HCT116 (cell line): ENCODE measurements around the gene PDE7B. TPM values are rescaled to one million over a fixed set of nuclear protein-coding genes. Genes with fewer than 3 reads are reported as not detected.

Source experiments
- ATAC-seq: fragments of 200-7000 bp; cut with Tn5 transposase; 2 replicates; pipeline ENCODE4 v1.9.1; 2020; ENCODE audit warnings: mild to moderate bottlenecking, moderate library complexity
- BruUV-seq: library from RNA; stranded (reverse); fragments of 400-500 nt; replicated peaks from 2 replicates; lab custom pipeline; 2021; lab: Mats Ljungman, UMichigan
- CTCF ChIA-PET: fragments of 300-600 bp; sonication (Branson Sonifier 250); formaldehyde crosslinking; loops from one replicate; lab custom pipeline; 2021; ENCODE audit warnings: antibody characterized with exemption; lab: Charles Lee
- POLR2A ChIA-PET: fragments of 300-600, 350-600 bp; sonication (Branson Sonifier 250); formaldehyde crosslinking; loops from one replicate; lab custom pipeline; 2021; ENCODE audit warnings: antibody characterized with exemption; lab: Charles Lee
- RAD21 ChIA-PET, 2 experiments: fragments of 300-600 bp; sonication (Branson Sonifier 250); formaldehyde crosslinking; loops; one replicate each; lab custom pipeline; 2023; ENCODE audit warnings: low total read pairs in 2 of 2; ENCODE audit not compliant: uncharacterized antibody in 2 of 2, unreplicated experiment in 2 of 2, low non-redundant PET in 1 of 2; lab: Charles Lee
- DNase-seq: peaks from one replicate; pipeline ENCODE4 v3.0.0-alpha.2; 2010; ENCODE audit warnings: low read depth, low spot score
- H2AFZ ChIP-seq: fragments of 200-600 bp; shearing (Covaris generic), sonication (generic); 2 replicates; pipeline ENCODE4 v1.6.1; 2017; ENCODE audit warnings: low read depth, mixed run types, mixed read lengths, antibody characterized with exemption, low read length; ENCODE audit not compliant: poor library complexity, severe bottlenecking
- H3K27ac ChIP-seq: 2 replicates; pipeline ENCODE4 v1.5.1; 2012; ENCODE audit warnings: low read depth, low read length
- H3K27me3 ChIP-seq: fragments of 200-600 bp; sonication (generic); 2 replicates; pipeline ENCODE4 v1.6.1; 2016; ENCODE audit warnings: mixed run types, low read length, mixed read lengths; ENCODE audit not compliant: insufficient read depth
- H3K36me3 ChIP-seq, 2 experiments: fragments of 200-500 bp in 1 of 2; fragments of 200-600 bp in 1 of 2; sonication (Bioruptor generic) in 1 of 2; sonication (generic) in 1 of 2; 2 replicates each; pipeline versions ENCODE4 v1.5.1 to v1.6.1; 2014 to 2016; ENCODE audit warnings: low read length in 2 of 2, inconsistent platforms in 1 of 2, mixed read lengths in 1 of 2, mixed run types in 1 of 2; ENCODE audit not compliant: insufficient read depth in 2 of 2, control insufficient read depth in 1 of 2
- H3K4me1 ChIP-seq, 2 experiments: fragments of 200-600 bp in 1 of 2; sonication (generic) in 1 of 2; 2 replicates each; pipeline versions ENCODE4 v1.5.1 to v1.6.1; 2012 to 2017; ENCODE audit warnings: low read length in 2 of 2, inconsistent platforms in 1 of 2, mild to moderate bottlenecking in 1 of 2, mixed read lengths in 1 of 2, mixed run types in 1 of 2, moderate library complexity in 1 of 2; ENCODE audit not compliant: insufficient read depth in 2 of 2, control insufficient read depth in 1 of 2
- H3K4me2 ChIP-seq: fragments of 200-600 bp; sonication (generic); 2 replicates; pipeline ENCODE4 v1.6.1; 2017; ENCODE audit warnings: mixed run types, low read length, mixed read lengths
- H3K4me3 ChIP-seq, 2 experiments: fragments of 200-600 bp in 1 of 2; sonication (generic) in 1 of 2; replicated peaks in 1 of 2; 2 replicates each; pipeline ENCODE4 v1.5.1; 2011 to 2016; ENCODE audit warnings: low read length in 2 of 2, control low read depth in 1 of 2, low read depth in 1 of 2, mild to moderate bottlenecking in 1 of 2, mixed read lengths in 1 of 2, mixed run types in 1 of 2
- H3K79me2 ChIP-seq: fragments of 200-600 bp; sonication (generic); 2 replicates; pipeline ENCODE4 v1.6.1; 2017; ENCODE audit warnings: mild to moderate bottlenecking, mixed run types, low read length, moderate library complexity, mixed read lengths; ENCODE audit not compliant: insufficient read depth
- H3K9ac ChIP-seq: fragments of 200-600 bp; sonication (generic); 2 replicates; pipeline ENCODE4 v1.6.1; 2016; ENCODE audit warnings: low read length, mixed read lengths
- H3K9me2 ChIP-seq: fragments of 200-600 bp; sonication (generic), shearing (Covaris generic); 2 replicates; pipeline ENCODE4 v1.6.1; 2017; ENCODE audit warnings: mixed run types, mild to moderate bottlenecking, moderate library complexity; ENCODE audit not compliant: insufficient read depth
- H3K9me3 ChIP-seq, 2 experiments: fragments of 200-500 bp in 1 of 2; fragments of 200-600 bp in 1 of 2; sonication (Bioruptor generic) in 1 of 2; sonication (generic) in 1 of 2; 2 replicates each; pipeline ENCODE4 v1.6.1; 2014 to 2017; ENCODE audit warnings: low read length in 2 of 2, mixed read lengths in 2 of 2, inconsistent platforms in 1 of 2, low read depth in 1 of 2, mild to moderate bottlenecking in 1 of 2, mixed run types in 1 of 2, moderate library complexity in 1 of 2; ENCODE audit not compliant: control insufficient read depth in 1 of 2, insufficient read depth in 1 of 2
- H4K20me1 ChIP-seq: fragments of 200-600 bp; sonication (generic), shearing (Covaris generic); 2 replicates; pipeline ENCODE4 v1.6.1; 2017; ENCODE audit warnings: mixed run types, mild to moderate bottlenecking, moderate library complexity; ENCODE audit not compliant: insufficient read depth
- CEBPB ChIP-seq: IDR thresholded peaks from 2 replicates; pipeline ENCODE4 v1.6.1; 2012; ENCODE audit warnings: low read depth
- EGR1 ChIP-seq: IDR thresholded peaks from 2 replicates; pipeline ENCODE4 v1.6.1; 2012; ENCODE audit warnings: low read depth
- ELF1 ChIP-seq: IDR thresholded peaks from 2 replicates; pipeline ENCODE4 v1.6.1; 2012; ENCODE audit warnings: low read depth, borderline replicate concordance
- EZH2 ChIP-seq: fragments of 200-600 bp; sonication (generic); IDR thresholded peaks from 2 replicates; pipeline ENCODE4 v1.6.1; 2017; ENCODE audit warnings: antibody characterized with exemption, mixed run types
- EZH2phosphoT487 ChIP-seq: fragments of 200-600 bp; IDR thresholded peaks from 2 replicates; pipeline ENCODE4 v1.6.1; 2018; ENCODE audit warnings: antibody characterized with exemption, borderline replicate concordance
- FOSL1 ChIP-seq: IDR thresholded peaks from 2 replicates; pipeline ENCODE4 v1.6.1; 2012; ENCODE audit warnings: low read depth
- MAX ChIP-seq: IDR thresholded peaks from 2 replicates; pipeline ENCODE4 v1.6.1; 2012
- POLR2A ChIP-seq: IDR thresholded peaks from 2 replicates; pipeline ENCODE4 v1.7.0; 2011; ENCODE audit warnings: borderline replicate concordance; ENCODE audit not compliant: insufficient read depth, insufficient read length; ENCODE audit errors: extremely low read depth
- RAD21 ChIP-seq: IDR thresholded peaks from 2 replicates; pipeline ENCODE4 v1.6.1; 2012; ENCODE audit warnings: low read depth, mild to moderate bottlenecking
- SIN3A ChIP-seq: IDR thresholded peaks from 2 replicates; pipeline ENCODE4 v1.6.1; 2012; ENCODE audit warnings: low read depth
- SP1 ChIP-seq: IDR thresholded peaks from 2 replicates; pipeline ENCODE4 v1.6.1; 2012; ENCODE audit warnings: low read depth
- SRF ChIP-seq: IDR thresholded peaks from 2 replicates; pipeline ENCODE4 v1.6.1; 2012; ENCODE audit warnings: low read depth
- TCF7L2 ChIP-seq: IDR thresholded peaks from 2 replicates; pipeline ENCODE4 v1.7.0; 2011; ENCODE audit warnings: borderline replicate concordance, inconsistent platforms; ENCODE audit not compliant: insufficient read depth, insufficient read length; ENCODE audit errors: extremely low read depth
- ZBTB33 ChIP-seq: IDR thresholded peaks from 2 replicates; pipeline ENCODE4 v1.6.1; 2011; ENCODE audit warnings: mild to moderate bottlenecking, low read length, moderate library complexity; ENCODE audit not compliant: insufficient replicate concordance; ENCODE audit errors: extremely low read depth
- ZFX ChIP-seq: fragments of 450-650 bp; IDR thresholded peaks from 2 replicates; pipeline ENCODE4 v1.6.1; 2017
- ZNF274 ChIP-seq: fragments of 200-500 bp; sonication (Bioruptor generic); IDR thresholded peaks from 2 replicates; pipeline ENCODE4 v1.6.1; 2014; ENCODE audit warnings: mild to moderate bottlenecking, low read depth, low read length, inconsistent platforms
- intact Hi-C: fragments of 100-400 bp; cut with micrococcal nuclease; formaldehyde crosslinking; loops from 2 replicates; pipeline ENCODE4 v1.10.0; 2022
- total RNA-seq: library from RNA; stranded (reverse); gene quantifications from one replicate; pipeline ENCODE4 v1.2.1, GENCODE V29; 2021; ENCODE audit not compliant: unreplicated experiment
- TF ChIP-seq, protein P1 (sequence below): IDR thresholded peaks from 2 replicates; pipeline ENCODE4 v1.6.1; 2012
- TF ChIP-seq, protein P2 (sequence below): IDR thresholded peaks from 2 replicates; pipeline ENCODE4 v1.6.1; 2012; ENCODE audit warnings: low read depth

The PDE7B gene
- total RNA-seq, 1 experiment from 2014 or later = 0.61 TPM

- ChIA-PET POLR2A (no interaction called here), RAD21 (no interaction called here), CTCF (no interaction called here)
- BruUV-seq = no TSS peak
- H4K20me1 ChIP-seq = no peaks in the 10 kb centered on the region
- DNase-seq (no peak), ATAC-seq (no peak)
- H3K27ac ChIP-seq = no peak overlapping the region
- H3K9me2 ChIP-seq = no peaks in the 10 kb centered on the region
- H3K27me3 ChIP-seq = no peaks in the 10 kb centered on the region
- H3K9ac ChIP-seq = no peak overlapping the region
- no peak overlapping the region for H2AFZ ChIP-seq
- no peak overlapping the region for H3K4me3 ChIP-seq
- no peak overlapping the region for H3K4me2 ChIP-seq
- intact Hi-C loops = no loop called here
- H3K36me3 ChIP-seq = no peaks in the 10 kb centered on the region
- no peaks in the 10 kb centered on the region for H3K79me2 ChIP-seq
- H3K4me1 ChIP-seq = peaks cover 25 to 29% of the 10 kb centered on the region in 2 experiments
- no peaks in the 10 kb centered on the region for H3K9me3 ChIP-seq
- no peak for TF ChIP-seq ELF1
- no peak for TF ChIP-seq RAD21
- TF ChIP-seq SRF = no peak
- no peak for TF ChIP-seq EZH2
- no peak for TF ChIP-seq CEBPB
- no peak for TF ChIP-seq ZFX
- TF ChIP-seq ZNF274 = no peak
- no peak for TF ChIP-seq SP1
- no peak for TF ChIP-seq TCF7L2
- TF ChIP-seq, protein P1, sequence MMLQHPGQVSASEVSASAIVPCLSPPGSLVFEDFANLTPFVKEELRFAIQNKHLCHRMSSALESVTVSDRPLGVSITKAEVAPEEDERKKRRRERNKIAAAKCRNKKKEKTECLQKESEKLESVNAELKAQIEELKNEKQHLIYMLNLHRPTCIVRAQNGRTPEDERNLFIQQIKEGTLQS = no peak
- no peak for TF ChIP-seq SIN3A
- TF ChIP-seq EGR1 = no peak
- TF ChIP-seq POLR2A = no peak
- no peak for TF ChIP-seq MAX
Observed at GRCh38 chr6:136070815-136071214, 219.3 kb downstream of the PDE7B start.

DNA sequence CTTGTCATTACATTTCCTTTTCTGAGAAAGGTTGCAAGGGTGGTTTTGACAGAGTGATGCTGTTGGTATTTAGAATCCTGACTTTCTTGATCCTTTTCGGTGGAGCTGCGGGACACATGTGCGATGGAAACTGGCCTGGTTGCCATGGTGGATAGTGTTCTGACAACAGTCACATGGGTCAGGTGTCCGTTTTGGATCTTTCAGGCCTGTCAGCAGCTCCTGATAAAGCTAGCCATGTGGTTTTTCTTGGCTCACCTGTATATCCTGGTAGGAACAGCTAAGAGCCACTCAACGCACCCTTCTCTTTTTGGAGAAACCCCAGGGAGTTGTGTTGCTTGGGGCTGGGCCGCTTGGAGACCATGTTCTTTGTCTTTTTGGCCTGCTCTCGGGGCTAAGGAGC lies 221.2 kb downstream of the PDE7B start:
- H3K79me2 ChIP-seq = no peaks in the 10 kb centered on the region
- intact Hi-C loops = no loop called here
- CTCF ChIA-PET = no interaction called here
- H3K4me3 ChIP-seq = no peak overlapping the region
- POLR2A ChIA-PET = no interaction called here
- H3K9me2 ChIP-seq = no peaks in the 10 kb centered on the region
- no peak for DNase-seq
- peaks cover 19 to 22% of the 10 kb centered on the region in 2 experiments for H3K4me1 ChIP-seq
- H3K9ac ChIP-seq = no peak overlapping the region
- BruUV-seq = no TSS peak
- no peak overlapping the region for H3K4me2 ChIP-seq
- RAD21 ChIA-PET = no interaction called here
- H2AFZ ChIP-seq = no peak overlapping the region
- no peak overlapping the region for H3K27ac ChIP-seq
- H4K20me1 ChIP-seq = no peaks in the 10 kb centered on the region
- H3K9me3 ChIP-seq = no peaks in the 10 kb centered on the region
- H3K27me3 ChIP-seq = no peaks in the 10 kb centered on the region
- no peak for ATAC-seq
- no peaks in the 10 kb centered on the region for H3K36me3 ChIP-seq
- TF ChIP-seq SIN3A (no peak), EZH2phosphoT487 (no peak), EZH2 (no peak), FOSL1 (no peak), ZBTB33 (no peak), POLR2A (no peak)
- TF ChIP-seq, protein P2, sequence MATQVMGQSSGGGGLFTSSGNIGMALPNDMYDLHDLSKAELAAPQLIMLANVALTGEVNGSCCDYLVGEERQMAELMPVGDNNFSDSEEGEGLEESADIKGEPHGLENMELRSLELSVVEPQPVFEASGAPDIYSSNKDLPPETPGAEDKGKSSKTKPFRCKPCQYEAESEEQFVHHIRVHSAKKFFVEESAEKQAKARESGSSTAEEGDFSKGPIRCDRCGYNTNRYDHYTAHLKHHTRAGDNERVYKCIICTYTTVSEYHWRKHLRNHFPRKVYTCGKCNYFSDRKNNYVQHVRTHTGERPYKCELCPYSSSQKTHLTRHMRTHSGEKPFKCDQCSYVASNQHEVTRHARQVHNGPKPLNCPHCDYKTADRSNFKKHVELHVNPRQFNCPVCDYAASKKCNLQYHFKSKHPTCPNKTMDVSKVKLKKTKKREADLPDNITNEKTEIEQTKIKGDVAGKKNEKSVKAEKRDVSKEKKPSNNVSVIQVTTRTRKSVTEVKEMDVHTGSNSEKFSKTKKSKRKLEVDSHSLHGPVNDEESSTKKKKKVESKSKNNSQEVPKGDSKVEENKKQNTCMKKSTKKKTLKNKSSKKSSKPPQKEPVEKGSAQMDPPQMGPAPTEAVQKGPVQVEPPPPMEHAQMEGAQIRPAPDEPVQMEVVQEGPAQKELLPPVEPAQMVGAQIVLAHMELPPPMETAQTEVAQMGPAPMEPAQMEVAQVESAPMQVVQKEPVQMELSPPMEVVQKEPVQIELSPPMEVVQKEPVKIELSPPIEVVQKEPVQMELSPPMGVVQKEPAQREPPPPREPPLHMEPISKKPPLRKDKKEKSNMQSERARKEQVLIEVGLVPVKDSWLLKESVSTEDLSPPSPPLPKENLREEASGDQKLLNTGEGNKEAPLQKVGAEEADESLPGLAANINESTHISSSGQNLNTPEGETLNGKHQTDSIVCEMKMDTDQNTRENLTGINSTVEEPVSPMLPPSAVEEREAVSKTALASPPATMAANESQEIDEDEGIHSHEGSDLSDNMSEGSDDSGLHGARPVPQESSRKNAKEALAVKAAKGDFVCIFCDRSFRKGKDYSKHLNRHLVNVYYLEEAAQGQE = no peak
